ENCODE measurements around the gene JMJD1C.
"Not testable (repeated sequence)": the region's sequence is repeated elsewhere in the genome, so short reads cannot be mapped to it uniquely, and the experiment has no call there.

Gene JMJD1C

DNA sequence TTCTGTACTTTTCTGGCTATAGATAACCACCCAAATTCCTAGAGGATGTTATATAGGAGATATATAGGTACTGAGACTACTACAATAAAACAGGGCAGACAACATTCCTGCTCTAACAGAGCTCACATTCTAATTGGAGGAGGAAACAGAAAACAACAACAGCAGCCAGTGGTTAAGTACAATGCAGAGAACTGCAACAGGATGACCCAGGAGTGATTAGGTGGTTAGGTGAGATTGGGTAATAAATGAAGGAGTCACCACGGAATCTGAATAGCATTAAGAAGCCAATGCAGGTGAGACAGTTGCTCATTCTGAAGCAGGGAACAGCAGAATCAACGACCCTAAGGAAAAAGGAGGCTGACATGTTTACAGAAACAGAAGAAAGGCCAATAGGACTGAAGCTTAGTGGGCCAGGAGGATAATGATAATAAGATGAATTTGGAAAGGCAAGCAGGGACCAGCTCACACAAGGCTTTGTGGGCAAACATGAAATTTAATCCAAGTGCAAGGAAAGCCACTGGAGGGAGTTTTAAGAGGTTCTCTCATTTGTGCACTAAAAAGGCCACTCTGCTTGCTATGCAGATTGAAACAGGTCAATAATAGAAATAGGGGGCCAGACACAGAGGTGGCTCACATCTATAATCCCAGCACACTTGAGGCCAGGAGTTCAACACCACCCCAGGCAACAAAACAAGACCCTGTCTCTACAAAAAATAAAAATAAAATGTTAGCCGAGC lies 38.5 kb upstream of the JMJD1C start:
- no peaks in the 10 kb centered on the region for H3K27me3 ChIP-seq (ENCODE audit: control insufficient read depth, insufficient read depth, low read length)
- no peak overlapping the region for H3K27ac ChIP-seq
- TF ChIP-seq, protein P1, sequence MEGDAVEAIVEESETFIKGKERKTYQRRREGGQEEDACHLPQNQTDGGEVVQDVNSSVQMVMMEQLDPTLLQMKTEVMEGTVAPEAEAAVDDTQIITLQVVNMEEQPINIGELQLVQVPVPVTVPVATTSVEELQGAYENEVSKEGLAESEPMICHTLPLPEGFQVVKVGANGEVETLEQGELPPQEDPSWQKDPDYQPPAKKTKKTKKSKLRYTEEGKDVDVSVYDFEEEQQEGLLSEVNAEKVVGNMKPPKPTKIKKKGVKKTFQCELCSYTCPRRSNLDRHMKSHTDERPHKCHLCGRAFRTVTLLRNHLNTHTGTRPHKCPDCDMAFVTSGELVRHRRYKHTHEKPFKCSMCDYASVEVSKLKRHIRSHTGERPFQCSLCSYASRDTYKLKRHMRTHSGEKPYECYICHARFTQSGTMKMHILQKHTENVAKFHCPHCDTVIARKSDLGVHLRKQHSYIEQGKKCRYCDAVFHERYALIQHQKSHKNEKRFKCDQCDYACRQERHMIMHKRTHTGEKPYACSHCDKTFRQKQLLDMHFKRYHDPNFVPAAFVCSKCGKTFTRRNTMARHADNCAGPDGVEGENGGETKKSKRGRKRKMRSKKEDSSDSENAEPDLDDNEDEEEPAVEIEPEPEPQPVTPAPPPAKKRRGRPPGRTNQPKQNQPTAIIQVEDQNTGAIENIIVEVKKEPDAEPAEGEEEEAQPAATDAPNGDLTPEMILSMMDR (IDR thresholded peaks at IDR 0.05): no peak
- H3K4me2 ChIP-seq (ENCODE audit: low read length): no peak overlapping the region
- no peaks in the 10 kb centered on the region for H3K36me3 ChIP-seq (ENCODE audit: control insufficient read depth, insufficient read depth, low read length)
- no peak overlapping the region for H3K9ac ChIP-seq
- H3K79me2 ChIP-seq: peaks cover 58% of the 10 kb centered on the region
- H2AFZ ChIP-seq: no peak overlapping the region
- no peak overlapping the region for H3K4me3 ChIP-seq (ENCODE audit: low read depth, low read length)
- peaks cover 12% of the 10 kb centered on the region for H3K4me1 ChIP-seq
- no peaks in the 10 kb centered on the region for H3K9me3 ChIP-seq (ENCODE audit: control insufficient read depth, low read length)

DNA sequence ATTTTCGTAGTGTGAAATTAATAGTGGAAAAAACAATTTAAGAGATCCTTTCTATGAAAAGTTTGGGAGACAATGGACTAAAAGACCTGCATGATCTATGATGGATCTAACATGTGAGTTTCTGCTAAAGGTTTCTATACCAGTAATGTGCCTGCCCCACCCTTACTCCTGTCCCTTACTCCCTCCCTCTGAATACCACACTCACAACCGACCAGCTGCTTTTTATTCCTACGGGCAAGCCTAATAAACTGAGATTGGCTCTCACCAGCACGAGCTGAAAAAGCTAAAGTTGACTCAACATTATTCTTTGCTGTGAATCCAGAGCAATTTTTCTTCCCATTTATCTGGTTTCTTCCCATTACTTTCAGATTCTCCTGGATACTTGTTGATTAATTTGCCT lies 37.6 kb upstream of the JMJD1C start:
- Histone ChIP-seq H2AFZ (no peak overlapping the region), H3K27ac (no peak overlapping the region), H3K9ac (no peak overlapping the region), H3K9me3 (ENCODE audit: control insufficient read depth, low read length) (no peaks in the 10 kb centered on the region), H3K4me1 (peaks cover 16% of the 10 kb centered on the region), H3K79me2 (peaks cover 51% of the 10 kb centered on the region), H3K27me3 (ENCODE audit: control insufficient read depth, insufficient read depth, low read length) (no peaks in the 10 kb centered on the region), H3K4me2 (ENCODE audit: low read length) (no peak overlapping the region), H3K4me3 (ENCODE audit: low read depth, low read length) (no peak overlapping the region), H3K36me3 (ENCODE audit: control insufficient read depth, insufficient read depth, low read length) (no peaks in the 10 kb centered on the region)
- TF ChIP-seq, protein P1 (IDR thresholded peaks at IDR 0.05): no peak

GRCh38 chr10:63502832-63503231 lies 37.1 kb upstream of the JMJD1C start:
- Histone ChIP-seq H3K4me2 (ENCODE audit: low read length) (no peak overlapping the region), H2AFZ (no peak overlapping the region), H3K4me3 (ENCODE audit: low read depth, low read length) (no peak overlapping the region), H3K79me2 (peaks cover 47% of the 10 kb centered on the region), H3K27ac (no peak overlapping the region), H3K9ac (no peak overlapping the region), H3K36me3 (ENCODE audit: control insufficient read depth, insufficient read depth, low read length) (no peaks in the 10 kb centered on the region), H3K4me1 (peaks cover 20% of the 10 kb centered on the region), H3K9me3 (ENCODE audit: control insufficient read depth, low read length) (no peaks in the 10 kb centered on the region), H3K27me3 (ENCODE audit: control insufficient read depth, insufficient read depth, low read length) (no peaks in the 10 kb centered on the region)
- TF ChIP-seq, protein P1 (IDR thresholded peaks at IDR 0.05): no peak

DNA sequence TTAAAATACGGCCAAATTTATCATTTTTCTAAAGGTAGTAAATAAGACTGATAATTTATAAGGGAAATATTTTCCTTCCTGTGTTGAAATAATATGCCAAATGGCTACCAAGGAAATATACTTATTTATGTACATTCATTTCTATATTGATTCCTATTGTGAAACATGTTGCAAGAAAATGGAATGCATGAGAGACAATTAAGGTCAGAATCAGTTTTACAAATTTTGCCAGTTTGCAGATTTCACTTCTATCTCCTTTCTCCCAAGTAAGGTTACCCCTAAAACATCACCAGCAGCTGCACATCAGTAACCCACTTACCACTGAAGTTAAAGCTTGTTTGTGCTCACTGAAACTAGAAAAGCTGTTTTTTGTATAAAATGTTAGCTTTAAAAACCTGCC lies 36.2 kb upstream of the JMJD1C start:
- no peaks in the 10 kb centered on the region for H3K9me3 ChIP-seq (ENCODE audit: control insufficient read depth, low read length)
- no peak overlapping the region for H3K9ac ChIP-seq
- H3K27ac ChIP-seq: no peak overlapping the region
- H3K4me2 ChIP-seq (ENCODE audit: low read length): no peak overlapping the region
- H3K36me3 ChIP-seq (ENCODE audit: control insufficient read depth, insufficient read depth, low read length): no peaks in the 10 kb centered on the region
- peaks cover 19% of the 10 kb centered on the region for H3K4me1 ChIP-seq
- peaks cover 45% of the 10 kb centered on the region for H3K79me2 ChIP-seq
- TF ChIP-seq, protein P1 (IDR thresholded peaks at IDR 0.05): no peak
- H3K4me3 ChIP-seq (ENCODE audit: low read depth, low read length): no peak overlapping the region
- H3K27me3 ChIP-seq (ENCODE audit: control insufficient read depth, insufficient read depth, low read length): no peaks in the 10 kb centered on the region
- H2AFZ ChIP-seq: no peak overlapping the region

GRCh38 chr10:63500551-63500950 lies 34.8 kb upstream of the JMJD1C start:
- peaks cover 38% of the 10 kb centered on the region for H3K79me2 ChIP-seq
- H3K36me3 ChIP-seq (ENCODE audit: control insufficient read depth, insufficient read depth, low read length); H3K27ac ChIP-seq: not testable (repeated sequence)

More at GRCh38 chr10:63500551-63500950, 34.8 kb upstream of the JMJD1C start:
- not testable (repeated sequence) for H3K27me3 ChIP-seq (ENCODE audit: control insufficient read depth, insufficient read depth, low read length); H3K4me3 ChIP-seq (ENCODE audit: low read depth, low read length); H2AFZ ChIP-seq; H3K9ac ChIP-seq; H3K4me2 ChIP-seq (ENCODE audit: low read length); H3K9me3 ChIP-seq (ENCODE audit: control insufficient read depth, low read length)
- H3K4me1 ChIP-seq: peaks cover 17% of the 10 kb centered on the region
